Neuronal stem cell (in vitro differentiated cells): ENCODE measurements around the gene MDN1.

ENCODE experiments used
- DNase-seq: peaks from one replicate; pipeline ENCODE4 v3.0.0-alpha.2; 2013; ENCODE audit warnings: low spot score
- H2AFZ ChIP-seq: one replicate; pipeline ENCODE4 v1.6.1; 2013; ENCODE audit warnings: mild to moderate bottlenecking, low read length, inconsistent platforms
- H2AK5ac ChIP-seq: 2 replicates; pipeline ENCODE4 v1.6.1; 2013; ENCODE audit warnings: low read depth, mild to moderate bottlenecking, inconsistent platforms, low read length, moderate library complexity, mixed read lengths
- H2BK120ac ChIP-seq: 2 replicates; pipeline ENCODE4 v1.6.1; 2013; ENCODE audit warnings: low read depth, mild to moderate bottlenecking, inconsistent platforms, low read length, moderate library complexity, mixed read lengths
- H2BK12ac ChIP-seq: one replicate; pipeline ENCODE4 v1.6.1; 2013; ENCODE audit warnings: low read length, inconsistent platforms
- H2BK15ac ChIP-seq: 2 replicates; pipeline ENCODE4 v1.6.1; 2013; ENCODE audit warnings: mild to moderate bottlenecking, low read length, inconsistent platforms, mixed read lengths
- H2BK5ac ChIP-seq: one replicate; pipeline ENCODE4 v1.6.1; 2013; ENCODE audit warnings: inconsistent platforms, mild to moderate bottlenecking, low read length, moderate library complexity
- H3K14ac ChIP-seq: one replicate; pipeline ENCODE4 v1.6.1; 2013; ENCODE audit warnings: low read length, inconsistent platforms
- H3K18ac ChIP-seq: 2 replicates; pipeline ENCODE4 v1.6.1; 2013; ENCODE audit warnings: low read length, inconsistent platforms
- H3K23ac ChIP-seq: 2 replicates; pipeline ENCODE4 v1.6.1; 2013; ENCODE audit warnings: low read depth, mild to moderate bottlenecking, mixed read lengths, low read length, inconsistent platforms; ENCODE audit not compliant: poor library complexity
- H3K27ac ChIP-seq: replicated peaks from 3 replicates; pipeline ENCODE4 v1.5.1; 2013; ENCODE audit warnings: low read length, inconsistent platforms
- H3K27me3 ChIP-seq, 3 experiments: 2 replicates each; pipeline ENCODE4 v1.6.1; 2013; ENCODE audit warnings: low read length in 3 of 3, mild to moderate bottlenecking in 2 of 3, inconsistent platforms in 1 of 3, low read depth in 1 of 3, mixed read lengths in 1 of 3, moderate library complexity in 1 of 3; ENCODE audit not compliant: control insufficient read depth in 3 of 3, insufficient read depth in 3 of 3
- H3K36me3 ChIP-seq, 2 donors: replicated peaks in 1 of 2; 2 replicates each; pipeline ENCODE4 v1.6.1; 2013; ENCODE audit warnings: low read length in 2 of 2; ENCODE audit not compliant: control insufficient read depth in 2 of 2, insufficient read depth in 2 of 2
- H3K4ac ChIP-seq: 2 replicates; pipeline ENCODE4 v1.6.1; 2013; ENCODE audit warnings: inconsistent platforms, mild to moderate bottlenecking, low read length, moderate library complexity
- H3K4me1 ChIP-seq, 2 donors: 1 replicate in 1 of 2; 2 replicates in 1 of 2; pipeline ENCODE4 v1.6.1; 2013; ENCODE audit warnings: low read length in 2 of 2, low read depth in 1 of 2; ENCODE audit not compliant: control insufficient read depth in 2 of 2, insufficient read depth in 1 of 2
- H3K4me2 ChIP-seq: one replicate; pipeline ENCODE4 v1.6.1; 2013; ENCODE audit warnings: mild to moderate bottlenecking, low read length, inconsistent platforms; ENCODE audit not compliant: insufficient read depth, poor library complexity, severe bottlenecking
- H3K4me3 ChIP-seq, 2 donors: 2 replicates each; pipeline ENCODE4 v1.5.1; 2013; ENCODE audit warnings: low read length in 2 of 2, mild to moderate bottlenecking in 2 of 2, inconsistent platforms in 1 of 2, moderate library complexity in 1 of 2
- H3K79me1 ChIP-seq: one replicate; pipeline ENCODE4 v1.6.1; 2013; ENCODE audit warnings: low read depth, mild to moderate bottlenecking, inconsistent platforms, low read length, moderate library complexity
- H3K9ac ChIP-seq: one replicate; pipeline ENCODE4 v1.6.1; 2013; ENCODE audit warnings: mild to moderate bottlenecking, low read depth, low read length, inconsistent platforms; ENCODE audit not compliant: poor library complexity
- H3K9me3 ChIP-seq, 2 donors: replicated peaks in 1 of 2; 2 replicates each; pipeline versions ENCODE3 to v1.6.1; 2013; ENCODE audit warnings: low read length in 2 of 2, mild to moderate bottlenecking in 2 of 2, inconsistent platforms in 1 of 2, low read depth in 1 of 2, mixed read lengths in 1 of 2, moderate library complexity in 1 of 2; ENCODE audit not compliant: control insufficient read depth in 2 of 2, insufficient read depth in 1 of 2
- H4K8ac ChIP-seq: one replicate; pipeline ENCODE4 v1.6.1; 2013; ENCODE audit warnings: low read depth, mild to moderate bottlenecking, inconsistent platforms, low read length, moderate library complexity
- H4K91ac ChIP-seq: one replicate; pipeline ENCODE4 v1.6.1; 2013; ENCODE audit warnings: low read length, low read depth, mild to moderate bottlenecking, inconsistent platforms; ENCODE audit not compliant: poor library complexity
- WGBS, 2 donors: extraction: QIAGEN DNeasy Blood & Tissue Kit; methylation state at CpG; one replicate each; pipeline ENCODE4 v1.1.7; 2013; ENCODE audit warnings: missing lambda C conversion rate in 2 of 2, mixed read lengths in 1 of 2; ENCODE audit not compliant: insufficient read length in 2 of 2, insufficient replicate concordance in 1 of 2; ENCODE audit errors: extremely low coverage in 2 of 2; 5-methylcytosine and 5-hydroxymethylcytosine counted together

Gene MDN1

DNA sequence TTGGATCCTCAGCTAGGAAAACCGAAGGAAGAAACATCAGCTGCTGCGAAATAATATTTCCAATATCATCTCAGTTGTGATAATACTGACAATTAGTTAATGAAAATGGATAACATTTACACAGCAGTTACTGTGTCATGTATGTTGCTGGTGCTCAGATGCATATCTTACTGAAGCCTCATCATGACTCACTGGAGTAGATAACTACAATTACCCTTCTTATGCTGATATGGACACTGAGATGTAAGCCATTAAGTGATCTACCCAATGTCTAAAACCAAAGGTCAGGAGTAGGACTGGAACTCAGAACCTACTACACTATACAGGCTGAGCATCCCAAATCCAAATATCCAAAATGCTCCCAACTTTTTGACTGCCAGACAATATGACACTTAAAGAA, 126.4 kb downstream of the MDN1 start:
- no peak overlapping the region for H2AFZ ChIP-seq
- H3K14ac ChIP-seq: no peak overlapping the region
- H3K9ac ChIP-seq: no peak overlapping the region
- no peak overlapping the region for H3K4me3 ChIP-seq
- no peak overlapping the region for H3K4ac ChIP-seq
- H3K4me1 ChIP-seq: peaks cover 4 to 14% of the 10 kb centered on the region in 2 donors
- no peak overlapping the region for H3K27ac ChIP-seq
- no peak overlapping the region for H2BK120ac ChIP-seq
- H3K9me3 ChIP-seq: peaks cover 0 to 2% of the 10 kb centered on the region in 2 donors
- H4K8ac ChIP-seq: no peak overlapping the region
- H4K91ac ChIP-seq: no peak overlapping the region
- peaks cover 33 to 99% of the 10 kb centered on the region in 2 donors for H3K36me3 ChIP-seq
- H2BK12ac ChIP-seq: no peak overlapping the region
- H3K27me3 ChIP-seq: no peaks in the 10 kb centered on the region
- no peak overlapping the region for H3K4me2 ChIP-seq
- H2BK15ac ChIP-seq: no peak overlapping the region
- no peak overlapping the region for H2BK5ac ChIP-seq
- H3K18ac ChIP-seq: no peak overlapping the region
- no peak overlapping the region for H2AK5ac ChIP-seq
- peaks cover 2% of the 10 kb centered on the region for H3K79me1 ChIP-seq
- WGBS, 2 donors: no CpG with 5 or more reads among the region's 2 CpGs
- H3K23ac ChIP-seq: no peak overlapping the region
- DNase-seq: no peak

GRCh38 chr6:89692256-89692655, 127.3 kb downstream of the MDN1 start:
- Histone ChIP-seq H3K79me1 (peaks cover 2% of the 10 kb centered on the region), H2AK5ac (no peak overlapping the region), H3K27ac (no peak overlapping the region), H2BK12ac (no peak overlapping the region), H2BK5ac (no peak overlapping the region), H4K8ac (no peak overlapping the region), H2AFZ (no peak overlapping the region), H3K18ac (no peak overlapping the region), H3K36me3 (peaks cover 40 to 100% of the 10 kb centered on the region in 2 donors), H3K4me2 (no peak overlapping the region), H2BK15ac (no peak overlapping the region), H3K14ac (no peak overlapping the region), H3K23ac (peak overlapping the region; percentile 22), H4K91ac (peak overlapping the region; percentile 14), H2BK120ac (no peak overlapping the region), H3K27me3 (no peaks in the 10 kb centered on the region), H3K4ac (no peak overlapping the region), H3K4me3 (no peak overlapping the region), H3K9me3 (peaks cover 0 to 2% of the 10 kb centered on the region in 2 donors), H3K9ac (peak overlapping the region; percentile 32), H3K4me1 (peaks cover 4 to 14% of the 10 kb centered on the region in 2 donors)
- no CpG with 5 or more reads among the region's 9 CpGs for WGBS, 2 donors
- no peak for DNase-seq

DNA sequence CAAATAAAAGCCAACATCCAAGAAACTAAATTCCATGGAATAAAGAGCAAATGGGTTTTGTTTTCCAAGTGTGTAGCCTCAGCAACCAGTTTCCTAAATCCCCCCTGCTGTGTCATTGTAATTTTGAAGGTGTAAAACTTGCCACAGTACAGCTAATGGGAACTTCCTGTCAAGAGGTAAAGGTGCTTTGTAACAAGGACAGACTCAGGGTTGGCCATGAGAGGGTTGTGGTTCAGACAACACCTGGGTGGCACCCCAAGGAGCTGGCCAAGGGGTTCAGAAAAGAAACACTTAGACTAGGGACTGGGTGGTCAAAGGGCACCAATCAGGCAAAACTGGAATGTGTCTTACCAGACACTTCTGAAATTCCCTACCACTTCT, 128.7 kb downstream of the MDN1 start:
- Histone ChIP-seq H3K18ac (no peak overlapping the region), H3K79me1 (peaks cover 2% of the 10 kb centered on the region), H3K36me3 (peaks cover 39 to 100% of the 10 kb centered on the region in 2 donors), H3K9ac (no peak overlapping the region), H4K91ac (no peak overlapping the region), H3K9me3 (peaks cover 0 to 2% of the 10 kb centered on the region in 2 donors), H3K4ac (no peak overlapping the region), H2BK5ac (no peak overlapping the region), H2BK120ac (no peak overlapping the region), H3K27me3 (no peaks in the 10 kb centered on the region), H2BK12ac (no peak overlapping the region), H3K27ac (no peak overlapping the region), H2BK15ac (no peak overlapping the region), H2AK5ac (no peak overlapping the region), H3K4me2 (no peak overlapping the region), H3K14ac (no peak overlapping the region), H4K8ac (no peak overlapping the region), H3K23ac (no peak overlapping the region), H3K4me1 (peaks cover 4 to 14% of the 10 kb centered on the region in 2 donors), H2AFZ (no peak overlapping the region), H3K4me3 (no peak overlapping the region)
- peak; percentile 30 for DNase-seq

GRCh38 chr6:89689732-89690131, 129.9 kb downstream of the MDN1 start:
- no peak overlapping the region for H3K4me3 ChIP-seq

More at GRCh38 chr6:89689732-89690131, 129.9 kb downstream of the MDN1 start:
- Histone ChIP-seq H2AFZ (peak overlapping the region; percentile 6), H3K4me2 (no peak overlapping the region), H3K27ac (no peak overlapping the region), H2BK12ac (no peak overlapping the region), H3K4me1 (peaks cover 4 to 14% of the 10 kb centered on the region in 2 donors), H3K9ac (no peak overlapping the region), H2BK120ac (no peak overlapping the region), H3K79me1 (peaks cover 2% of the 10 kb centered on the region), H4K91ac (no peak overlapping the region), H3K18ac (no peak overlapping the region), H4K8ac (no peak overlapping the region), H2BK5ac (no peak overlapping the region), H3K4ac (no peak overlapping the region), H3K14ac (no peak overlapping the region), H2AK5ac (no peak overlapping the region), H3K23ac (no peak overlapping the region), H2BK15ac (no peak overlapping the region), H3K36me3 (peaks cover 35 to 100% of the 10 kb centered on the region in 2 donors), H3K9me3 (peaks cover 0 to 2% of the 10 kb centered on the region in 2 donors), H3K27me3 (no peaks in the 10 kb centered on the region)
- no peak for DNase-seq
- WGBS, 2 donors: no CpG with 5 or more reads among the region's 5 CpGs
